SK-N-MC (cell line): ENCODE measurements around the gene MBNL2.

ENCODE experiments used
- DNase-seq: peaks from one replicate; pipeline ENCODE4 v3.0.0-alpha.2; 2011; ENCODE audit warnings: low read depth, low spot score
- H3K27ac ChIP-seq: fragments of 200-600 bp; sonication (generic); 2 replicates; pipeline ENCODE4 v1.5.1; 2016; ENCODE audit warnings: mixed run types
- H3K36me3 ChIP-seq: fragments of 200-600 bp; sonication (generic); 2 replicates; pipeline ENCODE4 v1.6.1; 2017; ENCODE audit warnings: antibody characterized with exemption, low read length, mixed read lengths; ENCODE audit not compliant: insufficient read depth
- H3K4me3 ChIP-seq: fragments of 200-600 bp; sonication (generic); 2 replicates; pipeline ENCODE4 v1.5.1; 2016
- H3K9ac ChIP-seq: fragments of 200-600 bp; sonication (generic); 2 replicates; pipeline ENCODE4 v1.8.0; 2017; ENCODE audit warnings: mixed run types, mixed read lengths; ENCODE audit not compliant: insufficient read length
- H3K9me3 ChIP-seq: fragments of 200-600 bp; sonication (generic); 2 replicates; pipeline ENCODE4 v1.6.1; 2017; ENCODE audit warnings: low read depth, mild to moderate bottlenecking, antibody characterized with exemption, low read length, moderate library complexity, mixed read lengths
- EZH2 ChIP-seq: fragments of 200-600 bp; sonication (generic); IDR thresholded peaks from one replicate; pipeline ENCODE4 v1.6.1; 2017; ENCODE audit warnings: antibody characterized with exemption
- FOXP2 ChIP-seq: optimal IDR thresholded peaks from 2 replicates; pipeline ENCODE3; 2011; ENCODE audit warnings: mild to moderate bottlenecking, moderate library complexity; ENCODE audit not compliant: insufficient read depth; ENCODE audit errors: extremely low read length, control extremely low read depth
- POLR2AphosphoS5 ChIP-seq: IDR thresholded peaks from 2 replicates; pipeline ENCODE4 v1.6.1; 2012; ENCODE audit warnings: mild to moderate bottlenecking, low read depth, low read length, borderline replicate concordance

MBNL2 gene

DNA sequence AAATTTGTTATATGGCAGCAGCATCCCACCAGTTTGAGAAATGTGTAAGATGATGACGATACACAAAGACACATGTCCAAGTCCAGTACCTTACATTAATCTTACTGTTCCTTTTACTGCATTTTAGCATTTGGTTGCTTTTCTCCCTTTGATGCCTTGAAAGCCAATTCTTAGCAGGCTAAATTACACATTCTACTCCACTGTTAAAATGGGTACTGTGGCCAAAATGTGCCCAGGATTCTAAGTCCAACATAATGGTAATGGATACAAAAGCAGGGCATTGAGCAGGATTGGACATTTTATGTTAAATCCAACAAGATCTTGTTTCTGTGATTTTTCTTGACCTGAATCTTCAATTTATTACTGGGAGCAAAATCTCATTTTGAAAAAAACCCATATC, 159.1 kb downstream of the MBNL2 start:
- TF ChIP-seq EZH2 (no peak), POLR2AphosphoS5 (no peak), FOXP2 (no peak)
- Histone ChIP-seq H3K4me3 (no peak overlapping the region), H3K27ac (no peak overlapping the region), H3K9ac (no peak overlapping the region), H3K36me3 (no peaks in the 10 kb centered on the region), H3K9me3 (no peaks in the 10 kb centered on the region)
- no peak for DNase-seq

DNA sequence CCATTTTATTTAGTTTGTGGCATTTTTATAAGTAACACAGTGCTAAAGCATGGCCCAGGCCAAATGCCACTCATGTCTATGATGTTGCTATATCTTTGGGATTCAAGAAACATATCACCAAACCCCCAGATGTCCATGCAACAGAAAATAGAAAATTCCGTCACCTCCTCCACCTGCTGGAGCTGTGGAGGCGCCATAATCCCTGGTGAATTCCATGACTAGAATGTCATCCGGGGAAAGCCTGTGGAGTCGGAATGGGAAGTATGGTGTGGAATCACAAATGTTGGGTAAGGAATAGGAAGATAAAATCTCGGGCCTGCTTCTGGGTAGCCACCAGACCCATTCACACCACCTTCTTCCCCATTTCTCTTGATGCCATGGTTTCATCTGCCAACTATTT, 160.1 kb downstream of the MBNL2 start:
- H3K4me3 ChIP-seq, result no peak overlapping the region
- no peak for DNase-seq
- TF ChIP-seq EZH2 (no peak), FOXP2 (no peak), POLR2AphosphoS5 (no peak)
- H3K36me3 ChIP-seq, result no peaks in the 10 kb centered on the region
- H3K9me3 ChIP-seq, result no peaks in the 10 kb centered on the region
- H3K27ac ChIP-seq, result no peak overlapping the region
- no peak overlapping the region for H3K9ac ChIP-seq

DNA sequence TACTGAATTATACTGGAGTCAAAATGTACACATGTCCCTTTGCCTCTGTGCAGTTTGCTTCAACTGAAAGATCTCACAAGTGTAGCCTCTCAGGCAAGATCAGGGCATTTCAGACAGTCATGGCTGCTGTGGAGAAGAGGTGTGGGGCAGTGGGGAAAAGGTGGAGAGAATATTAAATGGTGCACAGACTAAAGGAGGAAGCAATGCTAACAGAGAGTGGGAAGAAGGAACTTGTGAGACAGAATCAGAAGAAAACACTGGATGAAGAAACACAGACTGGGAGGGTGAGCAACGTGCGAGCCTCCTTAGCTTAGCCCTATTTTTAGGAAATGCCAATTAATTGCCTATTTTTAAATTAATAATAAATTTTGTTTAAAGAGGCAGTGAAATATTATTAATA, 162.2 kb downstream of the MBNL2 start:
- H3K9me3 ChIP-seq, result no peaks in the 10 kb centered on the region
- no peak for DNase-seq
- TF ChIP-seq FOXP2, result no peak
- TF ChIP-seq EZH2, result no peak
- TF ChIP-seq POLR2AphosphoS5, result no peak
- no peak overlapping the region for H3K9ac ChIP-seq
- no peaks in the 10 kb centered on the region for H3K36me3 ChIP-seq
- no peak overlapping the region for H3K27ac ChIP-seq
- no peak overlapping the region for H3K4me3 ChIP-seq

DNA sequence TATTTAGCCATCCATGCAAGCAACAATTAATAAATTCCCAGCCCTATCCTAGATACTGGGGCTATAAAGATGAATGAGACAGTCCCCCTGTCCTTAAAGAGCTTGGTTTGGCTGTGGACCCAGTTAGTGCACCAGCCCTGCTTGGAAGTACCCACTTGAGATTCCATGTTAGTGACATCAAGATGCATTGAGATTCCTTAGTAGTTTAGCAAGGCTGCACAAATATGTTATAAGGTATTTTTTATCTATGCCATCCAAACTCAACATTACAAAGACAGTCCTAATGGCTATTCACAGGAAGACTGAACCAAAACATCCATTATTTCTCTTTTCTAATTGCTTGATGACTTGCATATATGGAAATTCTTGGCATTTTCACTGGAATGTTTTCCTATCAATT, 163.0 kb downstream of the MBNL2 start:
- no peak overlapping the region for H3K9ac ChIP-seq
- no peak for DNase-seq
- no peak overlapping the region for H3K27ac ChIP-seq
- TF ChIP-seq FOXP2, result no peak
- TF ChIP-seq EZH2, result no peak
- no peak for TF ChIP-seq POLR2AphosphoS5
- H3K36me3 ChIP-seq, result no peaks in the 10 kb centered on the region
- H3K4me3 ChIP-seq, result no peak overlapping the region
- no peaks in the 10 kb centered on the region for H3K9me3 ChIP-seq

DNA sequence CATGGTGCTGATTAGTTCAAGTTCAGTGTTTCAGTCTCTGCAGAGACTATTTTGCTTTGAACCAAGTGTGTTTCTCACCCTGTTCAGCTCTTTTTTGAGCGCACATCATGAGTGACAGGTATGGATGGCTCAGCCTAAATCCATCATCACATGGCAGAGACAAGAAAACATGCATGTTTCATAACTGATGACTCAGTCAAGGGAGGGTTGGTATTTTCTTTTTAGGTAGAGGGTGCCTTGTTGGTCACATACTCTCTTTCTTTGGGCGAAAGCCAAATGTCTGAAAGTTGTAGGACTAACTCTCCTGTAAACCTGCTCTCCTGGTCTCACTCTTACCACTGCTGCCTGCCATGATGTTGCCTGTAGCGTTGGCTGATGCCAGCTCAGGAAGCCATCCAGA, 163.7 kb downstream of the MBNL2 start:
- TF ChIP-seq EZH2, result no peak
- TF ChIP-seq POLR2AphosphoS5, result no peak
- no peak for TF ChIP-seq FOXP2
- no peaks in the 10 kb centered on the region for H3K36me3 ChIP-seq
- DNase-seq, result no peak
- no peak overlapping the region for H3K4me3 ChIP-seq
- no peaks in the 10 kb centered on the region for H3K9me3 ChIP-seq
- H3K9ac ChIP-seq, result no peak overlapping the region
- no peak overlapping the region for H3K27ac ChIP-seq

DNA sequence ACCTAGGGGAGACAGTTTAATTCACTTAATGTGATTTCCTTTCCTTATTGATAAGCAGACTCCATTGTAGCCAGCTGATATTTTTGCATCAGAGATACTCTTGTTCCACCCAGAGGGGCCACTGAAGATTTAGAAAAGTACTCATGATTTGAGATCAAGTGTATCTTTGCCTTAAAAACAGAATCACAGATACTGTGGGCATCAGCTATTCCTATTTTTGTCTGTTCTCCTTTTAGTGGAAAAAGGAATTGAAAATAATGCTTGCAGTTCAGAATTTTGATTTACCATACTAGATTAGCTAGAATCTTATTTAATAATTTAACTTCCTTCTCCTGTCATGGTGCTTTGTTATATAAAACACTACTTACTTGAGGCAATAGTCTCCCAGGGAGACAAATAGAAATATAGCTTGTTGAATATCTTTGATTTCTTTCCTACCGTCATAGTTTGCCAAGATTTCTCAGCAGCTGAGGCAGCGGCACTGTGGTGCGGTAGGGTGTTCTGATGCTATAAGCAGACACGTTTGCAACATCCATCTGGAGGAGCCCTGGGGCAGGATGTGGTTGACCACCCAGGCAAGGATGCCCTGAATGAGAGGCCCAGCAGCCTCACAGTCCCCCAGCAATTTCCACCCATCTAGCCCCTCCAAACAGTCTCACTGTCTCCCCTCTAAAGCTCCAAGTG, 164.8 kb downstream of the MBNL2 start:
- H3K9ac ChIP-seq, result no peak overlapping the region
- DNase-seq, result no peak

DNA sequence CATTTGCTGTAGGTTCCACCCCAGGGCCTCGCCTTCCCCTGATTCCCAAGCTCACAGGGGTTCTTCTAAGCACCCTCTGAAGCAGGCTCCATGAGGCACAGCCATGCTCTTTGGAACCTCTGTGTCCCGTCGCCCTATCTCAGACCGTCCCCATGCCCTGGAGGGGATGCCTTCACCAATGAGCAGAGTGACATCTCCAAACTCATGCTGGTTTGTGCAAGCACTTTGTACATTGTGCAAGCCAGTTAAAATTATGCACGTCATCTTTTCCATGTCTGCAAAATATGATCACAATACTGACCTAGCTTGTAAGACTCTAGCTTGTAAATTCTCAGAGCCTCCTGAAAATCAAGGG, 165.3 kb downstream of the MBNL2 start:
- no peaks in the 10 kb centered on the region for H3K9me3 ChIP-seq
- 0 out of 2 replicates have a peak, but pooled peaks cover 6% of the 10 kb centered on the region for H3K36me3 ChIP-seq
- no peak for DNase-seq
- H3K4me3 ChIP-seq, result no peak overlapping the region
- H3K27ac ChIP-seq, result no peak overlapping the region
- H3K9ac ChIP-seq, result no peak overlapping the region
- TF ChIP-seq POLR2AphosphoS5 (no peak), EZH2 (no peak), FOXP2 (no peak)

More for the DNA sequence above, 164.8 kb downstream of the MBNL2 start:
- Histone ChIP-seq H3K9me3 (no peaks in the 10 kb centered on the region), H3K27ac (no peak overlapping the region), H3K4me3 (no peak overlapping the region), H3K36me3 (0 out of 2 replicates have a peak, but pooled peaks cover 5% of the 10 kb centered on the region)
- no peak for TF ChIP-seq FOXP2
- TF ChIP-seq POLR2AphosphoS5, result no peak

DNA sequence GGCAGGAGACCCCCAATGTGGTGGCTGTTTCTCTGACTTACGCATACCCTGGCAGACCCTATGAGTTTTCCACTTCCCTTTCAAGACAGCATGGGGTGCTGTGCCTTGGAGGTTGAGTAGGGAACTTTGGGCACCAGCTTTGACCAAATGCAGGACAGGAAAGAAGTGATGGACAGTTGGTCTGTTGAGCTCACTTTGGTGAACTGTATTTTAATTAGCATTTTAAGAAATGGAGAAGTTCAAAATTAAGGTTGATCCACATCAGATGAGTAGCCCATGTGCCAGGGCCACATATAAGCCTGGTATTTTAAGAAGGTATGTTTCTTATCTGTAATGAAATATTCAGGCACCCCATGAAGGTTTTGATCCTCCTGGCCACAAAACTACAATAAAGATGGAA, 165.8 kb downstream of the MBNL2 start:
- no peak overlapping the region for H3K4me3 ChIP-seq
- H3K27ac ChIP-seq, result no peak overlapping the region
- 0 out of 2 replicates have a peak, but pooled peaks cover 6% of the 10 kb centered on the region for H3K36me3 ChIP-seq
- TF ChIP-seq POLR2AphosphoS5 (no peak), EZH2 (no peak), FOXP2 (no peak)
- no peak overlapping the region for H3K9ac ChIP-seq
- no peaks in the 10 kb centered on the region for H3K9me3 ChIP-seq
- no peak for DNase-seq

DNA sequence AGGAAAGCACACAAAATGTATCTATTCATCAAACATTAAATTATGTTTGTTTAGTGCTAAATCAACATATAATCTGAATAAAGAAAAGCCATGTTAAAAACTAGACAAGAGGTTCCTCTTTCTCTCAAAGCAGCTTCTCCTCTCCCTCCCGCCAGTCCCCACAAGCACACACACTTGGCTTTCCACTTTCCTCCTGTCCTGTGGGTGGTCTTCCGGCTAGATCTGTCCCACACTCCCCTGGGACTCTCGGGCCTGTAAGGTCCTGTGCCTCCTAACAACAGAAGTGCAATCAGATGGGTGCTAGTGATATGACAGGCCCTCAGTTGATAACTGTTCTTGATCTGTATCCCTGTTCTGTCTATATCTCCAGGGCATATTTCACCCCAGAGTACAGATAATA, 166.2 kb downstream of the MBNL2 start:
- Histone ChIP-seq H3K4me3 (no peak overlapping the region), H3K9me3 (no peaks in the 10 kb centered on the region), H3K36me3 (0 out of 2 replicates have a peak, but pooled peaks cover 6% of the 10 kb centered on the region), H3K27ac (no peak overlapping the region), H3K9ac (no peak overlapping the region)
- DNase-seq, result no peak
- TF ChIP-seq EZH2 (no peak), POLR2AphosphoS5 (no peak), FOXP2 (no peak)
